GM06990 (cell line): Measurements from ENCODE around the gene SEC24A.
A peak's percentile ranks its signal among the peaks of the same experiment; 100 is the strongest.
"Not testable (repeated sequence)": the region's sequence is repeated elsewhere in the genome, so short reads cannot be mapped to it uniquely, and the experiment has no call there.

Source experiments
- DNase-seq: peaks from one replicate; pipeline ENCODE4 v3.0.0-alpha.2; 2011; ENCODE audit not compliant: insufficient read length; ENCODE audit errors: extremely low read depth
- H3K27me3 ChIP-seq: replicated peaks from 2 replicates; pipeline ENCODE4 v1.6.0; 2011; ENCODE audit warnings: low read length; ENCODE audit not compliant: control insufficient read depth, insufficient read depth
- H3K36me3 ChIP-seq: 2 replicates; pipeline ENCODE4 v1.5.1; 2011; ENCODE audit warnings: low read length; ENCODE audit not compliant: control insufficient read depth, insufficient read depth
- H3K4me3 ChIP-seq: replicated peaks from 2 replicates; pipeline ENCODE4 v1.5.1; 2011; ENCODE audit warnings: low read depth, mild to moderate bottlenecking, control low read depth, low read length
- TF ChIP-seq, protein P1 (sequence below): IDR thresholded peaks from 2 replicates; pipeline ENCODE4 v1.5.1; 2011; ENCODE audit warnings: low read length, control low read depth, mild to moderate bottlenecking, inconsistent platforms; ENCODE audit not compliant: insufficient read depth, poor library complexity, severe bottlenecking

Gene SEC24A

DNA sequence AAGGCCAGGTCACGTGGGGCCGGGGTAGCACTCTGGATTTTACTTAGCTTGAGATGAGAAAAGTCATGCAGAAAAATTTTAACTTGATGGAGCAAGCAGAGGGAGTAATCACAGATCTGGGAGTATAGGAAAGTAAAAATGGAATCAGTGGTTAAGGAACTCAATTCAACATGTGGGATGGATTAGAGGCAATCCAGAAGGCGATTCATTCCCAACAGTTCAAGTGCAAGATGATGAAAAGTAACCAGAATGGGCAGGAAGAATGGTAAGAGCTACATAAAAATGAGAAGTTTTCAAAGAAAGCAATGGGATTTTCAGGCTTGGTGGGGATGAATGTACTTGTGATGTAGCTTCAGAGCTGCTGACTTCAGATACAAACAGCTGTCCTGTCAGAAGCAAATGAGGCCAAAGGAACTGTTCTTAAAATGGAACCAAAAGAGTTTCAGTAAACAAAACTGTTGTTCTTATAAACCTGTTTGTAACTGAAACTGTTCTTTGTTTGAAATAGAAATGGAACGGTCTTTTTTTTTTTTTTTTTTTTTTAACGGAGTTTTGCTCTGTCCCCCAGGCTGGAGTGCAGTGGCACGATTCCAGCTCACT is 5.6 kb upstream of the SEC24A start:
- H3K4me3 ChIP-seq = no peak overlapping the region; the same call in 1 of the 2 replicates
- TF ChIP-seq, protein P1, sequence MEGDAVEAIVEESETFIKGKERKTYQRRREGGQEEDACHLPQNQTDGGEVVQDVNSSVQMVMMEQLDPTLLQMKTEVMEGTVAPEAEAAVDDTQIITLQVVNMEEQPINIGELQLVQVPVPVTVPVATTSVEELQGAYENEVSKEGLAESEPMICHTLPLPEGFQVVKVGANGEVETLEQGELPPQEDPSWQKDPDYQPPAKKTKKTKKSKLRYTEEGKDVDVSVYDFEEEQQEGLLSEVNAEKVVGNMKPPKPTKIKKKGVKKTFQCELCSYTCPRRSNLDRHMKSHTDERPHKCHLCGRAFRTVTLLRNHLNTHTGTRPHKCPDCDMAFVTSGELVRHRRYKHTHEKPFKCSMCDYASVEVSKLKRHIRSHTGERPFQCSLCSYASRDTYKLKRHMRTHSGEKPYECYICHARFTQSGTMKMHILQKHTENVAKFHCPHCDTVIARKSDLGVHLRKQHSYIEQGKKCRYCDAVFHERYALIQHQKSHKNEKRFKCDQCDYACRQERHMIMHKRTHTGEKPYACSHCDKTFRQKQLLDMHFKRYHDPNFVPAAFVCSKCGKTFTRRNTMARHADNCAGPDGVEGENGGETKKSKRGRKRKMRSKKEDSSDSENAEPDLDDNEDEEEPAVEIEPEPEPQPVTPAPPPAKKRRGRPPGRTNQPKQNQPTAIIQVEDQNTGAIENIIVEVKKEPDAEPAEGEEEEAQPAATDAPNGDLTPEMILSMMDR = no peak
- DNase-seq = peak; percentile 32
- no peaks in the 10 kb centered on the region for H3K36me3 ChIP-seq
- H3K27me3 ChIP-seq = no peaks in the 10 kb centered on the region

DNA sequence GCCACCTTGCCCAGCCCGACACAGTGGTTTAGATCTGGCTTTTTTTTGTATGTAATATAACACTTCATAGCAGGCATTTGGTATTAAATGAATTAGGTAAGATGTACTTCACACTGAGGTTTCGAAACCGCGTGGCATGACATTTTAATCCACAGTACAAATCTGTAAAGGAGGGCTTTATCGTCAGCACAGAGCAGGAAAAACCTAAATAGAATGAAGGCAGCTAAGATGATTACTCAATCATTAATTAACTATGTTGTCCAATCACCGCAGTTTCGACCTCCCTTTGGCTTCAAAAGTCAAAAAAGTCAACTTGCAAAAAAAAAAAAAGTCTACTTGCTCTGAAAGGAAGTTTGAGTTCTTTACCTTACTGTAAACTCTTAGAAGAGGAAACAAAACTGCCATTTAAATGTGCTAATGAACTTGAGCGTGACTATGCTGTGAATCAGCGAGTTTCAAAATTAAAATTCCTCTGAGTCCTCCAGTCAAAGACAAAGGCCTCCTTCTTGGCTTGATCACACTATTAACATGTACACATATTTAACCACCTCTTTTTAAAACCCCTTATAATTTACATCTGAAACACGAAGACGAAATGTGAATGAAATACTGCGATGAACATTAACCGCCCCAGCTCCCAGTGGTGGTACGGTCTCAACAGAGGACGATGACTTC is 698 bp upstream of the SEC24A start:
- no peaks in the 10 kb centered on the region for H3K36me3 ChIP-seq
- no peaks in the 10 kb centered on the region for H3K27me3 ChIP-seq
- peak overlapping the region; percentile 100 for H3K4me3 ChIP-seq
- no peak for DNase-seq
- TF ChIP-seq, protein P1 = no peak

DNA sequence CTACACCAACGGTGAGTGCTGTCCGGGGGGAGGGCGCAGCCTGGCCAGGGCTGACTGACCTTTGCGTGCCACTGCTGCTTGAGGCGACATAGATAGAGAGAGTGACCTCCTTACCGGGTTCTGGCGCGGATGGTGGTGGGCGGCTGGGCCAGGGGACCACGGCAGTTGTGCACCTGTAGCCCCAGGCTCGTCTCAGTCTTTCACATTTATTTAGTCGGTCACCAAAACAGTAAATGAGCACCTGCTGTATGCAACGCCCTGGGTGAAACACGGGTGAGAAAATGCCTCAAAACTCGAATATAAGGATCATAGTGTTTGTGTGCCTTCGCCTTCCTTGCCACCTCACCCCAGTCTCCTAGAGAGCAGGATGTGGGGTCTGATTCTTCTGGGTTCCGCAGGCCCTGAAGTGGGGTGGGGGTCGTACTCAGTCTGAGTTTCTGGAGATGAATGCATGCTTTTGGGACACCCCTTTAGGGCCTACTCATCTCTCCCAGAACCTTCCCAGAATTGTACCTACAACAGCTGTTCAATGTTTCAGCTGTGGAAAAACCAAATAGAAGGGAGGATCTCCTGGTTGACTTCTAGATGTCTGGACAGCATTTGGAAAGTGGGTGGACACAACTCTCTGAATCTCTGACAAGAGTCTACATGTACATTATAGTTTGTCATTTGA is 714 bp downstream of the SEC24A start:
- Histone ChIP-seq H3K4me3 (peak overlapping the region; percentile 100), H3K27me3 (no peaks in the 10 kb centered on the region), H3K36me3 (peaks cover 2% of the 10 kb centered on the region)
- DNase-seq = no peak
- TF ChIP-seq, protein P1 = no peak

DNA sequence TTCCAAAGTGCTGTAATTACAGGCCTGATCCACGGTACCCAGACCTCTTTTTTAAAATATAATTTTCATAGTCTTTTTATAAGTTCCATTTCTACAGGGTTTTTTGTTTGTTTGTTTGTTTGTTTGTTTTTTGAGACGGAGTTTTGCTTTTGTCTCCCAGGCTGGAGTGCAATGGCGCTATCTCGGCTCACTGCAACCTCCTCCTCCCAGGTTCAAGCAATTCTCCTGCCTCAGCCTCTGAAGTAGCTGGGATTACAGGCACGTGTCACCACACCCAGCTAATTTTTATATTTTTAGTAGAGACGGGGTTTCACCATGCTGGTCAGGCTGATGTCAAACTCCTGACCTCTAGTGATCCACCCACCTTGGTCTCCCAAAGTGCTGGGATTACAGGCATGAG is 2.1 kb downstream of the SEC24A start:
- not testable (repeated sequence) for H3K36me3 ChIP-seq, DNase-seq, H3K27me3 ChIP-seq
- peak overlapping the region; percentile 100 for H3K4me3 ChIP-seq

DNA sequence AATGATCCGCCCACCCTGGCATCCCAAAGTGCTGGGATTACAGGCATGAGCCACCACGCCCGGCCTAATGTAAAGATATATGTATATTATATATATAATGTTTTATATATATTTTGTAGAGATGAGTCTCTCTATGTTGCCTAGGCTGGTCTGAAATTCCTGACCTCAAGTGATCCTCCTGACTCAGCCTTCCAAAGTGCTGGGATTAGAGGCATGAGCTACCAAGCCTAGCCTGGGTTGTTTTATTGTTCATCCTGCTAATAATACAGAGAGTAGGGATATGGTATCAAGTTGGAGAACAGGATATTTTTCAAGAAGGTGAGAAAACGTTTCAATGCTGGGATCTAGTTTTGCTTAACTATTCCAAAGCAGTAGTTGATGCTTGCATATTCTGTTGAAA is 2.9 kb downstream of the SEC24A start:
- DNase-seq = no peak
- no peaks in the 10 kb centered on the region for H3K27me3 ChIP-seq
- H3K4me3 ChIP-seq = no peak overlapping the region
- peaks cover 2% of the 10 kb centered on the region for H3K36me3 ChIP-seq
- TF ChIP-seq, protein P1 = no peak

DNA sequence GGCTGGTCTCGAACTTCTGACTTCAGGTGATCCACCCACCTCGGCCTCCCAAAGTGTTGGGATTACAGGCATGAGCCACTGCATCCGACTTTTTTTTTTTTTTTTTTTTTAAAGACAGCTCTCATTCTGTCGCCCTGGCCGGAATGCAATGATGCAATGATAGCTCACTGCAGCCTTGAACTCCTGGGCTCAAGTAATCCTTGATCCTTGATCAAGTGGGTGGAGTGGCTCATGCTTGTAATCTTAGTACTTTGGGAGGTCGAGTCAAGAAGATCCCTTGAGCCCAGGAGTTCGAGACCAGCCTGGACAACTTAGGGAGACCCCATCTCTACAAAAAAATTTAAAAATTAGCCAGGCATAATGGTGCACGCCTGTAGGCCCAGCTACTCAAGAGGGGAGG is 8.1 kb downstream of the SEC24A start:
- Histone ChIP-seq H3K4me3 (no peak overlapping the region), H3K36me3 (peaks cover 5% of the 10 kb centered on the region), H3K27me3 (no peaks in the 10 kb centered on the region)
- TF ChIP-seq, protein P1 = no peak
- no peak for DNase-seq
